NCI-H748 (cell line): ENCODE measurements around the gene ING3.
"Not testable (repeated sequence)": the region's sequence is repeated elsewhere in the genome, so short reads cannot be mapped to it uniquely, and the experiment has no call there.

ENCODE experiments used
- DNase-seq: peaks from one replicate; lab custom pipeline; 2025; ENCODE audit not compliant: unreplicated experiment; lab: John Stamatoyannopoulos, UW

Gene ING3

GRCh38 chr7:120949998-120950538 lies 509 bp upstream of the ING3 start:
- peak; percentile 46 for DNase-seq

- no peak for DNase-seq
These were observed 727 bp downstream of the ING3 start for GRCh38 chr7:120951309-120951699.

GRCh38 chr7:120951826-120952225 lies 1.2 kb downstream of the ING3 start:
- peak; percentile 23 for DNase-seq

- no peak for DNase-seq
These were observed 5.1 kb downstream of the ING3 start for GRCh38 chr7:120955577-120956149.

- no peak for DNase-seq
These were observed 9.4 kb downstream of the ING3 start for GRCh38 chr7:120959929-120960484.

- DNase-seq = no peak
These were observed 10.1 kb downstream of the ING3 start for GRCh38 chr7:120960714-120961113.

GRCh38 chr7:120961638-120962173 lies 11.1 kb downstream of the ING3 start:
- DNase-seq = no peak

GRCh38 chr7:120964088-120964487 lies 13.5 kb downstream of the ING3 start:
- no peak for DNase-seq

- DNase-seq = no peak
These were observed 16.4 kb downstream of the ING3 start for GRCh38 chr7:120966961-120967360.

GRCh38 chr7:120973849-120974248 lies 23.3 kb downstream of the ING3 start:
- no peak for DNase-seq

GRCh38 chr7:120979765-120980499 lies 29.4 kb downstream of the ING3 start:
- DNase-seq = no peak

- no peak for DNase-seq
These were observed 30.5 kb downstream of the ING3 start for GRCh38 chr7:120981117-120981516.

GRCh38 chr7:120981888-120982615 lies 31.5 kb downstream of the ING3 start:
- DNase-seq = no peak

- DNase-seq = not testable (repeated sequence)
These were observed 33.0 kb downstream of the ING3 start for GRCh38 chr7:120983592-120983991.

- DNase-seq = no peak
These were observed 33.8 kb downstream of the ING3 start for GRCh38 chr7:120984406-120984805.

GRCh38 chr7:120985130-120985758 lies 34.7 kb downstream of the ING3 start:
- no peak for DNase-seq

GRCh38 chr7:120985839-120986238 lies 35.3 kb downstream of the ING3 start:
- no peak for DNase-seq

- DNase-seq = no peak
These were observed 36.1 kb downstream of the ING3 start for GRCh38 chr7:120986650-120987049.

- DNase-seq = no peak
These were observed 36.7 kb downstream of the ING3 start for GRCh38 chr7:120987280-120987679.

- peak; percentile 85 for DNase-seq
These were observed 37.4 kb downstream of the ING3 start for GRCh38 chr7:120987683-120988590.
